ENCODE results near the gene TRMT10C. TPM values are rescaled to one million over a fixed set of nuclear protein-coding genes. Genes with fewer than 3 reads are reported as not detected.
"Not testable (repeated sequence)": the region's sequence is repeated elsewhere in the genome, so short reads cannot be mapped to it uniquely, and the experiment has no call there.

Gene TRMT10C
- total RNA-seq, 2 donors from 2014 or later, result 21.2 to 23.6 TPM

DNA sequence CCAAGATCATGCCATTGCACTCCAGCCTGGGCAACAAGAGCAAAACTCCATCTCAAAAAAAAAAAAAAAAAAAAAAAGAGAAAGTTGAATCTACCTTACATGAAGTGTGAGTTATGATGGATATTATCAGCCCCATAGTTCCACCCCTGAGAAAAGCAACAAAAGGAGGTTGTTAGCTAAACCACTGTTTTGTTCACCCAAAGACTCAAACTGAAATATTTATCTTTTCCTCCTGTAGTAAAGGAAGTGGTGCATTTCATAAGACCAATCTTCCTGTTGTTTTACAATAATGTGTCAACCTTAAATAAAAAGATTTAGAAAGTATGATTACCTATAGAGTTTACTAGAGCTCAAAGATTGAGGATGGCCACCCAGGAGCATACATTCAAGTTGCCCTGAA is 18.7 kb upstream of the TRMT10C start:
- no peak for DNase-seq
- intact Hi-C loops (cut with DNase I), result no loop called here
- ATAC-seq, result no peak

DNA sequence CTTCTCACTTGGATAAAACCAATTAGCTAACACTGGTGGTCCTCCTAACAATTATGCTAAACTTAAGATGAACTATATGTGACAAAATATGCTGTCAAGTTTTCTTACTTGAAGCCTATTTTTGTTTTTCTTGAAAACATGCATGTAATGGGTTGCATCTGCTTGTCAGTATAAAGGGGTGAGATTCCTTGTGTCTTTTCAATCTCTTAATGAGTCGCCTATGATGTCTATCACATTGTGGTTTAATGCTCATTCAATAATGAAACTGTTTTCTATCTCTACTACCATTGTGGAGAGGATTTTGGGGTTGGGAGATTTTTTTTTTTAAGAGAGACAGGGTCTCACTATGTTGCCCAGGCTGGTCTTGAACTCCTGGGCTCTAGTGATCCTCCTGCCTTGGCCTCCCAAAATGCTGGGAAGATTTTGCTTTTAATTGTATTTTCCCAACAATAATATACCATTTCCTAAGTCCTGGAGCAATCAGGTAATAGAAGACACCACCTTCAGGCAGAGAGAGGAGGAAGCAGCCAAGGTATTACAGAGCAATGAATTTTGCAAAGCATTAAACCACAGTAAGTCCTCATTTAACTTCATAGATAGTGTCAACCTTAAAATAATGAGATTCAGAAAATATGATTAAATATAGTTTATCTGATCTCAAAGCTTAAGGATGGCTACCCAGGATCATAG is 17.4 kb upstream of the TRMT10C start:
- intact Hi-C loops (cut with DNase I), result no loop called here
- ATAC-seq (no peak), DNase-seq (no peak)

DNA sequence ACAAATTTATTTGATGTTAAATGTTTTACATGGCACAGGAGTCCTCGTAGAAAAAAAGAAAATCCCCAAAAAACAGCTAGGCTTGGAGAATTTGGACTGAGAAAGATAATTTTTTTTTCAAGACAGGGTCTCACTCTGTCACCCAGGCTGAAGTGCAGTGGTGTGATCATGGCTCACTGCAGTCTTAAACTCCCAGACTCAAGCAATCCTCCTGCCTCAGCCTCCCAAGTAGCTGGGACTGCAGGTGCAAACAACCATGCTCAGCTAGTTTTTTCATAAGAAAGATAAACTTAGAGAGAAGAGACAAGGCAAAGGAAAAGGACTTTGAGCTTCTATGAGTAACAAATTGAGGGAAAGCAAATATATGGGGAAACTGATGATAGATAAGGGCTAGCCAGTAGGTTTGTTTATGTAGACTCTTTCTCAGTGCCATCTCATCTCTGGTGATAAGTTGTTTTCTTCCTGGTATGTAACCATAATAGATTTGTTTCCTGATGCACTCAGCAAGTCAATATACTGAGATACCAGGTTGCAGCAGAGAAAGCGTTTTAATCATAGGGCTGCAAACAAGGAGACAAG is 13.1 kb upstream of the TRMT10C start:
- intact Hi-C loops (cut with DNase I), result no loop called here
- ATAC-seq (no peak), DNase-seq (no peak)

DNA sequence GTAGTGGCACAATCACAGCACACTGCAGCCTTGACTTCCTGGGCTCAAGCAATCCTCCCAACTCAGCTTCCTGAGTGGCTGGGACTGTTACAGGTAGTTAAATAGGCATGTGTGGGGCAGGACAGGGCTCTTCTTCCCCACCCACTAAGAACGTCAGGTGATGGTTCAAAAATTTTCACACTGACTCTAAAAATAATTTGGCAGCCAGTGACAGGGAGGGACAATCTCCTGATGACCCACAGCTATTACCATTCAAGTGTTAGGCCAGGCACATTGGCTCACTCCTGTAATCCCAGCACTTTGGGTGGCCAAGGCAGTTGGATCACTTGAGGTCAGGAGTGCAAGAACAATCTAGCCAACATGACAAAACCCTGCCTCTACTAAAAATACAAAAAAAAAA is 12.2 kb upstream of the TRMT10C start:
- intact Hi-C loops (cut with DNase I), result no loop called here
- ATAC-seq (peak in 1 of 2 donors; percentile 47), DNase-seq (no peak)

DNA sequence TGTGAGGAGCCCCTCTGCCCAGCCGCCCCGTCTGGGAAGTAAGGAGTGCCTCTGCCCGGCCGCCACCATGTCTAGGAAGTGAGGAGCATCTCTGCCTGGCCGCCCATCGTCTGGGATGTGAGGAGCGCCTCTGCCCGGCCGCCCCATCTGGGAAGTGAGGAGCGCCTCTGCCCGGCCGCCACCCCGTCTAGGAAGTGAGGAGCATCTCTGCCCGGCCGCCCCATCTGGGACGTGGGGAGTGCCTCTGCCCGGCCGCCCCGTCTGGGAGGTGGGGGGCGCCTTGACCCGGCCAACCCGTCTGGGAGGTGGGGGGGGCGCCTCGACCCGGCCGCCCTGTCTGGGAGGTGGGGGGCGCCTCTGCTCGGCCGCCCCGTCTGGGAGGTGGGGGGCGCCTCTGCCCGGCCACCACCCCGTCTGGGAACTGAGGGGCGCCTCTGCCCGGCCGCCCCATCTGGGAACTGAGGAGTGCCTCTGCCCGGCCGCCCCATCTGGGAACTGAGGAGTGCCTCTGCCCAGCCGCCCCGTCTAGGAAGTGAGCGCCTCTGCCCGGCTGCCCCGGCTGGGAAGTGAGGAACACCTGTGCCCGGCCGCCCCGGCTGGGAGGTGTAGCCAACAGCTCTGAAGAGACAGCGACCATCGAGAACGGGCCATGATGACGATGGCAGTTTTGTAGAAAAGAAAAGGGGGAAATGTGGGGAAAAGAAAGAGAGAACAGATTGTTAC is 10.1 kb upstream of the TRMT10C start:
- intact Hi-C loops (cut with DNase I); ATAC-seq; DNase-seq: not testable (repeated sequence)

DNA sequence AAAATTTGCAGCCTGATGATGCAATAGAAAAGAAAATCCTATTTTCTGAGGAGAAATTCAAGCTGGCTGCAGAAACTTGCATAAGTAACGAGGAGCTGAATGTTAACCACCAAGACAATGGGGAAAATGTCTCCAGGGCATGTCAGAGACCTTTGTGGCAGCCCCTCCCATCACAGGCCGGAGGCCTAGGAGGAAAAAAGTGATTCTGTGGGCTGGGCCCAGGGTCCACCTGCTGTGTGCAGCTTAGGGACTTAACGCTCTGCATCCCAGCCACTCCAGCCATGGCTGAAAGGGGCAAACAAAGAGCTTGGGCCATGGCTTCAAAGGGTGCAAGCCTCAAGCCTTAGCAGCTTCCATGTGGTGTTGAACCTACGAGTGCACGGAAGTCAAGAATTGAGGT is 8.3 kb upstream of the TRMT10C start:
- DNase-seq; intact Hi-C loops (cut with DNase I); ATAC-seq: not testable (repeated sequence)

DNA sequence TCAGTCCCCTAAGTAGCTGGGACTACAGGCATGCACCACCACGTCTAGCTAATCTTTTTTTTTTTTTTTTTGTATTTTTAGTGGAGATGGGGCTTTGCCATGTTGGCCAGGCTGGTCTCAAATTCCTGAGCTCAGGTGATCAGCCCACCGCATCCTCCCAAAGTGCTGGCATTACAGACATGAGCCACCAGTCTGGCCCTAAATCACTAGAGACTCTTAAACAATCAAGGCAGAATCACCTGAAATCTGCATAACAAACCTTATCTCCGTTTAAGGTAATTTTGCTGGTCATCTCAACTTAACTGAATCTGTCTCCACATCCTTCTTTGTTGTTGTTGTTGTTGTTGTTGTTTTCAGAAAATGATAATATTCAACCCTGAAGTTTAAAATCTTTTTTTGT is 5.6 kb upstream of the TRMT10C start:
- intact Hi-C loops (cut with DNase I), result no loop called here
- no peak for DNase-seq
- no peak for ATAC-seq

DNA sequence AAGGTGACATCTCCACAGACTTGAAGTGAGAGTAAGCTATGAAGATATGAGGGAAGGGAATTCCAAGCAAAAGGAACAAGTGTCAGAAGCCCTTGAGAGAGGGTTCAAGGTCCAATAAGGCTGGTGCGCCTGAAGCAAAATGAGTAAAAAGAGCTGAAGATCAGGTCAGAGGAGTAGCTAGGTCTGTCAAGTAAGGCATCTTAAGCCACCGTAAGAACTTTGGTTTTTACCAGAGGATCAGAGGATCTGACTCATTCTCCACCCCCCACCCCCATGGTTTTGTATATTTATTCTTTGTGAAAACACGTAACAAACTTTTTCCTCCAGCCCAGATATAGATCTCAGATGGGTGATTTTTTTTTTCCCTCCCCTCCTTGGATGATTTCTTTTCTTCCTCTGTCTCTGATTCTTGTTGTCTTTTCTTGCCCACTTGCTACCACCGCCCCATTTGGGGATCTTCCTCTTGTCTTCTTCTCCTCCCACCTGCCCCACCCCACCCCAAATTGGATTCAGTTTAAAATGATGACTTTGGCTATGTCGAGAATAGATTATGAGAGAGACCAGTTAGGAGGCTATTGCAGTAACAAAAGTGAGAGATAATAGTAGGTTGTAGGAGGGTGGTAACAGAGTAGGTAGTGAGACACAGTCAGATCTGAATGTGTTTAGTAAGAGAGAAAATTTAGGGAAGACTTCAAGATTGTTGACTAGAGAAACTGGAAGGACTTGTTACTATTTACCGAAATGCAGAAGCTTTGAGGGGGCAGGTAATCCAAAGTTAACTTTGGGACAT is 6.1 kb downstream of the TRMT10C start:
- no peak for ATAC-seq
- intact Hi-C loops (cut with DNase I), result no loop called here

DNA sequence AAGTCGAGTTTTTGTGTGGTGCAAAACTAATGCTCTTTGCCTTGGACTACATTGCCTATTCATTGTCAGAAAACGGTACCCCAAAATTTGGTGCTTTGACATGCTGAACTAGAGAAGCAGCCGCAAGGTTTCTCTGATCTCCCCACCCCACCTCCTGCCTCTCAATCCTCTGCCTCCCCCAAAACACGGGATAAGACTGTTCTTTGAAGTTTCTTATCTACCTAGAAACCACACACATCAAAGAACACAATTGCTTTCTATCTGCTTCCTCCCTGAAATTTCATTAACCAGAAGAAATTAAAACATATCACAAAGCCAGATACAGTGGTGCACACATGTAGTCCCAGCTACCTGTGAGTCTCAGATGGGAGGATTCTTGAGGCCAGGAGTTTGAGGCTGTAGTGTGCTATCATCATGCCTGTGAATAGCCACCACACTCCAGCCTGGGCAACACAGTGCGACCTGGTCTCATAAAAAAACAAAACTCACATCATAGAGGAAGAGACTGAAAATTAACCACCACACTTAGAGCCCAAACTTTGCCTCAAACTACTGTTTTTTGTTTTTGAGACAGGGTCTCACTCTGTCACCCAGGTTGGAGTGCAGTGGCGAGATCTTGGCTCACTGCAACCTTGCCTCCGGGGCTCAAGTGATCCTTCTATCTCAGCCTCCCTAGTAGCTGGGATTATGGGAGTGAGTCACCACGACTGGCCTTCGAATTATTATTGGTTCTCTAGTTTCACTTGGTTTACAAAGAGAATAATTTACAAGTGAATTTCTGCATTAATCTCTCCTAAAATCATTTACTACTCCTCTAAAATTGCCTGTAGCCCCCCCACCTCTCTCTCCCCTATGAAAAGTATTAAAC is 9.6 kb downstream of the TRMT10C start:
- DNase-seq (no peak), ATAC-seq (no peak)
- intact Hi-C loops (cut with DNase I), result no loop called here

More for the DNA sequence above, 6.1 kb downstream of the TRMT10C start:
- no peak for DNase-seq

DNA sequence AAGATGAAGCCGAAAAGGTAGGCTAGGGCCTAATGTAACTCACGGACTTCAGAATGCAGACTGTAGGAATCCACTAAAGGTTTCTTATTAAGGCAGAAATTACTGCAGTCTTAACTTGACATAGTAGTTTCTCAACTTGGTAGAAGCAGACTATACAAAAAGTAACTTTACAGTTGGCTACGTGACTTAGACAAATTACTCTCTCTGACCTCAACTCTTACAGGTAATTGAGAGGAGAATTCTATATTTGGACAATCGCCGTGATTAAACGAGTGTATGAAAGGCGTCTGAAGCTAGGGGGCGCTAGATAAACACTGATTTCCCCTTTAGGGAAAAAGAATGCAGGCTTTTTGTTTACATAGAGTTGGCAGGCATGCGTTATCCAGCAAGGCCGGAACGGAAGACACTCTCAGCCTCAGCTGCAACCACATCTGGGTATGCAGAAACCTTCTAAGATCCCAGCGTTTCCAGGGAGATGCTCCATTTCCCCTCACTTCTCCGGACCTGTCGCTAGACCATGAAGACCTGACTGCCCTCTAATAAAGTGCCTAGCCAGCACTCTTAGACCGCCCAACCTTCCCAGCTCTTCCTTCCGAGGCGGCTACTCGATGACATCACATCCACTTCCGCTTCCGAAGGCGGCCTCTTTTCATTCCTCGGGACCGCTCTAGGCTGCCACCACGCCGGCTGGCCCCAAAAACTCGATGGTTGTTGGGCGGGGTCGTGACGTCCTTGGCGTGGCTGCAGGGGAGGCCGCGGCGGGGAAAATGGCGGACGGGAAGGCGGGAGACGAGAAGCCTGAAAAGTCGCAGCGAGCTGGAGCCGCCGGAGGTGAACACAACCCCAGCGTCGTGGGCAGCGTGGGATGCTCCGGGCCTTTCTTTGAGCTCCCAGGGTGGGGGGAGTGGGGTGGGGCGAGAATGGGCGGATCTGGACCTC is 12.1 kb downstream of the TRMT10C start, which contains the start of gene PCNP:
Gene PCNP, plus strand, starts transcription at position 732 of the 939 bp plus-strand sequence. Its CDS starts 36 bp downstream, at position 768.
- peak; percentile 99 for DNase-seq
- intact Hi-C loops (cut with DNase I), result loop anchor here in 1 of 2 donors (2.0 kb wide), 1 partner anchor 103 kb away; the partner anchor contains the start of gene ZBTB11
- ATAC-seq, result peak; percentile 97

DNA sequence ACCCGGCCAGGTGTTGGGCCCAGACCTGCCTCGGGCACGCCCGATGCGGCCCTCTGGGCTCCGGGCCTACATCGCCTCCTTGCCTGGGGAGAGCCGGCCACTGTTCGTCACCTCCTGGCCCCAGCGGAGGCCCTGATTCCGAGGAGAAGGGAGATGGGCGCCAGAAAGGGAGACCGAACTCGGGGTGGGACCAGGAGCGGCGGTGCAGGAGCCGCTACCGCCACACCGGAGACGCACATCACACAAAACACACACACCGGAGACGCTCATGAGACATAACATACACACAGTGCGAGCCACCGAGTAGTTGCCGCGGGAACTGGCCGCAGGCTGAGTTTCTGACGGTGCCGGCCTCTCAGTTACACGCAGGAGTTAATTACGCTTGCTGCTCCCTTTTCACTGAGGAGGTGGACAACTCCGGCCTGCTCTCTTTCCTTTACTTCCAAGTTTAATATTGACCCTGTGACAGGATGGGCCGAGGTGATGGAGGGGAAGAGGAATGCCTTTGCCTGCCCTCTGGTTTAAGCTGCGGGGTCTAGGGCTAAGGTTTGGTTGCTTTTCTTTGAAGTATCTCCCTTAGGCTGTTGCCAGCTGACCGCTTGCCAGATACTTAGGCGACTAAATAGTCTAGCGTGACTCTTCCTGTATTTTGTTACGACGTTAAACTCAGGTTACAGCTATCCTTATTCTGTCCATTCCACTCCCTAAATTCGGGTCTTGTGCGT is 12.9 kb downstream of the TRMT10C start:
- ATAC-seq (peak; percentile 60 to 79), DNase-seq (peak; percentile 65)
- intact Hi-C loops (cut with DNase I), result loop anchor here in 1 of 2 donors (2.0 kb wide), 1 partner anchor 102 kb away; the partner anchor contains the start of gene ZBTB11

DNA sequence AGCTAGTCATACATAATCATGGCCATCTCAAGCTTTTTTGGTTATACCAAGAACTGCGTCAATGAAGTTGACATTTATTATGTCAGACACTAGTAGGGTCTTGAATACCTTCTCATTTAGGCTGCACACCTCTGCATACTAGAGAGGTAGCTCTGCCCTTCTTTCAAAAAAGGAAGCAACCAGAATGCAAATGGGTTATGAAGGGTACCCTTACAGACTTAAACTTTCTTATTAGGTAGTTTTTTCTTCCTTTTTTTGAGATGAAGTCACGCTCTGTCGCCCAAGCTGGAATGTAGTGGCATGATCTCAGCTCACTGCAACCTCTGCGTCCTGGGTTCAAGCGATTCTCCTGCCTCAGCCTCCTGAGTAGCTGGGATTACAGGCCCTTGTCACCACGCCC is 15.6 kb downstream of the TRMT10C start:
- no peak for ATAC-seq
- intact Hi-C loops (cut with DNase I), result no loop called here

DNA sequence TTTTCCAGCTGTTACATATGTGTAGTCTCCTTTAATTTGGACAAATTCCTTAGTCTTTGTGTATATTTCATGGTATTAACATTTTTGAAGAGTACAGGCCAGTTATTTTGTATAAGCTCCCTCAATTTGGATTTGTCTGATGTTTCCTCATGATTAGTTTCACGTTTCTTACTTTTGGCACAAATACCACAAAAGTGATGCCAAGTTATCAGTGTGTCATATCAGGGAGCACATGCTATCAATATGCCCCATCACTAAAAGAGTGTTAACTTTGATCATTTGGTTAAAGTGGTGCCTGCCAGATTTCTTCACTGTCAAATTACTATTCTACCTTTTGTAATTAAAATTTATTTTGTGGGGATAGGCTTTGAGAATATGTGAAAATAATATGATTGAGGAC is 26.9 kb downstream of the TRMT10C start:
- intact Hi-C loops (cut with DNase I), result no loop called here
- DNase-seq, result no peak
- no peak for ATAC-seq

More for the DNA sequence above, 15.6 kb downstream of the TRMT10C start:
- DNase-seq, result no peak

DNA sequence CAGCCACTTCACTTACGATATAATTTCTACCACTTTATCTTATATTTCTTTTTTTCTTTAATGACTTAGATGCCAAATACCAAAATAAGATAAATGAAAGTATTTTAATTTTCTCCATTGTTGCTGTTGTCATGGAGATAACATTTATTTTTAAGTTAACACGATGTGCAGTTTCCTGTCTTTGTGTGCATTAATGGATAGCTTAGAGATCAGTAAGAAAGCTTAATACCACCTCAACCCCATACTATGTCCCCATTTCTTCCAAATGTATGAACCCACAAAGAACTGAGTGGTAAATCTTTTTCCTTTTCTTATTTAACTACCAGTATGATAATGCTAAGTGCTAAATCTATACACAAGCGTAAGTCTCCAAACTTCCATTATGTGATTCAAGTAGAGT is 29.4 kb downstream of the TRMT10C start:
- ATAC-seq, result no peak
- no peak for DNase-seq
- intact Hi-C loops (cut with DNase I), result no loop called here

DNA sequence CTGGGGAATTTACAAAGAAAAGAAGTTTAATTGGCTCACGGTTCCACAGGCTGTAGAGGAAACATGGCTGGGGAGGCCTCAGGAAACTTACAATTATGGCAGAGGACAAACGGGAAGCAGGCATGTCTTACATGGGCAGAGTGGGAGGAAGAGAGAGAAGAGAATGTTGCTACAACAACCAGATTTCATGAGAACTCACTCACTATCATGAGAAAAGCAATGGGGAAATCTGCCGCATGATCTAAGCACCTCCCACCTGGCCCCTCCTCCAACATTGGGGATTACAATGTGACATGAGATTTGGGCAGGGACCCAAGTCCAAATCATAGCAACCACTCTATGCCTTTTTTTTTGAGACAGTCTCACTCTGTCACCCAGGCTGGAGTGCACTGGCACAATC is 41.1 kb downstream of the TRMT10C start:
- ATAC-seq (no peak), DNase-seq (no peak)
- intact Hi-C loops (cut with DNase I), result no loop called here

DNA sequence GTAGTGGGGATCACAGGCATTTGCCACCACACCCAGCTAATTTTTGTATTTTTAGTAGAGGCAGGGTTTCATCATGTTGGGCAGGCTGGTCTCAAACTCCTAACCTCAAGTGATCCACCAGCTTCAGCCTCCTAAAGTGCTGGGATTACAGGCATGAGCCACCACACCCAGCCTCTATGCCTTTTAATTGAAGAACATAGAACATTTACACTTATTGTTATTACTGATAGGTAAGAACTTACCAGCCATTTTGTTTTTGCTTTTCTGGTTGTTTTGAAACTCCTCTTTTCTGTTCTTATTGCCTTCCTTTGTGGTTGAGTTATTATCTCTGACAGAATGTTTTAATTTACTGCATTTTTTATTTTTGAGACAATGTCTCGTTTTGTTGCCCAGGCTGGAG is 41.5 kb downstream of the TRMT10C start:
- DNase-seq (no peak), ATAC-seq (no peak)
- intact Hi-C loops (cut with DNase I), result no loop called here

DNA sequence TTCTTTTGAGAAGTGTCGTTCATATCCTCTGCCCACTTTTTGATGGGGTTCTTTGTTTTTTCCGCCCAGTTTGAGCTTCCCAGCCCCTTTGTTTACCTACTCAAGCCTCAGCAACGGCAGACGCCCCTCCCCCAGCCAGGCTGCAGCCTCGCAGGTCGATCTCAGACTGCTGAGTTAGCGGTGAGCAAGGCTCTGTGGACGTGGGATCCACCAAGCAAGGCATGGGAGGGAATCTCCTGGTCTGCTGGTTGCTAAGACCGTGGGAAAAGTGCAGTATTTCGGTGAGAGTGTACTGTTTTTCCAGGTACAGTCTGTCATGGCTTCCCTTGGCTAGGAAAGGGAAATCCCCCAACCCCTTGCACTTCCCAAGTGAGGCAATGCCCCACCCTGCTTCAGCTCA is 43.7 kb downstream of the TRMT10C start:
- DNase-seq; ATAC-seq; intact Hi-C loops (cut with DNase I): not testable (repeated sequence)

Measured in left cardiac atrium (tissue), 4 donors.